HepG2 (cell line): ENCODE measurements around the gene ATN1. TPM values are rescaled to one million over a fixed set of nuclear protein-coding genes. Genes with fewer than 3 reads are reported as not detected.

Source experiments
- CENPT ChIP-seq: sonication (generic); formaldehyde crosslinking; IDR thresholded peaks from 2 replicates; pipeline ENCODE4 v1.8.0; 2022; ENCODE audit warnings: low read depth, mild to moderate bottlenecking, moderate library complexity, missing genetic modification reagents
- CHD2 ChIP-seq: IDR thresholded peaks from 2 replicates; pipeline ENCODE4 v1.6.1; 2011; ENCODE audit warnings: low read depth, low read length, improper control_type of control experiment
- FLYWCH1 ChIP-seq: sonication (generic); formaldehyde crosslinking; IDR thresholded peaks from 2 replicates; pipeline ENCODE4 v1.8.1; 2023; ENCODE audit warnings: mild to moderate bottlenecking, missing genetic modification reagents
- GPN1 ChIP-seq: sonication (generic); formaldehyde crosslinking; IDR thresholded peaks from 2 replicates; pipeline ENCODE4 v1.5.1; 2020; ENCODE audit warnings: missing genetic modification reagents, borderline replicate concordance
- GRHL1 ChIP-seq: sonication (generic); formaldehyde crosslinking; conservative IDR thresholded peaks from 2 replicates; pipeline ENCODE4 v1.8.0; 2022; ENCODE audit warnings: missing genetic modification reagents
- HMG20B ChIP-seq: conservative IDR thresholded peaks from 2 replicates; pipeline ENCODE4 v1.6.1; 2016; ENCODE audit warnings: missing genetic modification reagents, missing compliant biosample characterization
- KDM6A ChIP-seq: IDR thresholded peaks from 2 replicates; pipeline ENCODE4 v1.6.1; 2016; ENCODE audit warnings: low read depth
- MATR3 ChIP-seq: sonication (generic); formaldehyde crosslinking; IDR thresholded peaks from 2 replicates; pipeline ENCODE4 v1.4.0; 2020; ENCODE audit warnings: missing genetic modification reagents
- NFKB2 ChIP-seq: sonication (generic); formaldehyde crosslinking; IDR thresholded peaks from 2 replicates; pipeline ENCODE4 v1.4.0; 2020; ENCODE audit warnings: missing genetic modification reagents, borderline replicate concordance
- NR3C1 ChIP-seq: sonication (generic); formaldehyde crosslinking; IDR thresholded peaks from 2 replicates; pipeline ENCODE4 v1.4.0; 2020; ENCODE audit warnings: missing genetic modification reagents
- PAF1 ChIP-seq: IDR thresholded peaks from 2 replicates; pipeline ENCODE4 v1.6.1; 2016; ENCODE audit warnings: missing genetic modification reagents, missing compliant biosample characterization
- SRF ChIP-seq: IDR thresholded peaks from 2 replicates; pipeline ENCODE4 v1.6.1; 2011; ENCODE audit warnings: mild to moderate bottlenecking, low read depth, low read length, moderate library complexity
- SRSF4 ChIP-seq: fragments of 200-400 bp; formaldehyde crosslinking; IDR thresholded peaks from one replicate; pipeline ENCODE4 v1.6.1; 2018; ENCODE audit warnings: mild to moderate bottlenecking, low read depth, low read length, moderate library complexity; ENCODE audit not compliant: poor library complexity, severe bottlenecking
- TGIF2 ChIP-seq: IDR thresholded peaks from 2 replicates; pipeline ENCODE4 v1.6.1; 2016; ENCODE audit warnings: control low read depth, missing compliant biosample characterization
- UBTF ChIP-seq: sonication (generic); formaldehyde crosslinking; IDR thresholded peaks from 2 replicates; pipeline ENCODE4 v1.4.0; 2020; ENCODE audit warnings: mild to moderate bottlenecking, missing genetic modification reagents
- ZBTB21 ChIP-seq: sonication (generic); formaldehyde crosslinking; IDR thresholded peaks from 2 replicates; pipeline ENCODE4 v1.4.0; 2020; ENCODE audit warnings: missing genetic modification reagents
- ZNF224 ChIP-seq: sonication (generic); formaldehyde crosslinking; IDR thresholded peaks from 2 replicates; pipeline ENCODE4 v1.5.0; 2020; ENCODE audit warnings: mild to moderate bottlenecking, missing genetic modification reagents
- ZNF326 ChIP-seq: sonication (generic); formaldehyde crosslinking; IDR thresholded peaks from 2 replicates; pipeline ENCODE4 v1.4.0; 2020; ENCODE audit warnings: missing genetic modification reagents, borderline replicate concordance
- ZNF468 ChIP-seq: sonication (generic); formaldehyde crosslinking; IDR thresholded peaks from 2 replicates; pipeline ENCODE4 v1.8.0; 2022; ENCODE audit warnings: mild to moderate bottlenecking, moderate library complexity, missing genetic modification reagents
- ZNF549 ChIP-seq: sonication (generic); formaldehyde crosslinking; IDR thresholded peaks from 2 replicates; pipeline ENCODE4 v1.5.0; 2020; ENCODE audit warnings: missing genetic modification reagents
- ZNF558 ChIP-seq: sonication (generic); formaldehyde crosslinking; IDR thresholded peaks from 2 replicates; pipeline ENCODE4 v1.9.0; 2022; ENCODE audit warnings: mild to moderate bottlenecking, missing genetic modification reagents, borderline replicate concordance
- ZNF567 ChIP-seq: sonication (generic); formaldehyde crosslinking; IDR thresholded peaks from 2 replicates; pipeline ENCODE4 v1.8.1; 2023; ENCODE audit warnings: mild to moderate bottlenecking, missing genetic modification reagents, borderline replicate concordance
- ZNF615 ChIP-seq: sonication (generic); formaldehyde crosslinking; IDR thresholded peaks from 2 replicates; pipeline ENCODE4 v1.5.0; 2020; ENCODE audit warnings: mild to moderate bottlenecking, missing genetic modification reagents, borderline replicate concordance
- ZNF629 ChIP-seq: sonication (generic); formaldehyde crosslinking; conservative IDR thresholded peaks from 2 replicates; pipeline ENCODE4 v1.5.0; 2020; ENCODE audit warnings: missing genetic modification reagents
- ZNF678 ChIP-seq: sonication (generic); formaldehyde crosslinking; IDR thresholded peaks from 2 replicates; pipeline ENCODE4 v1.4.0; 2020; ENCODE audit warnings: mild to moderate bottlenecking, missing genetic modification reagents
- polyA plus RNA-seq, 8 experiments: library from polyadenylated mRNA; depleted of rRNA in 3 of 8; stranded (reverse) in 7 of 8; unstranded in 1 of 8; fragments of >200 nt; fragmentation: Illumina TruSeq in 4 of 8; extraction: Trizol in 4 of 8; gene quantifications; 2 replicates each; pipeline versions ENCODE4 v1.2.1 to v1.2.3, GENCODE V29; 2011 to 2016; ENCODE audit warnings: low read depth in 4 of 8, missing spikeins in 1 of 8, mixed read lengths in 1 of 8; ENCODE audit not compliant: insufficient read depth in 1 of 8
- total RNA-seq, 5 experiments: library from RNA; depleted of rRNA; stranded (reverse); fragments of >200 nt; fragmentation: Illumina TruSeq; extraction: Trizol; gene quantifications; 2 replicates each; pipeline ENCODE4 v1.2.3, GENCODE V29; 2016; ENCODE audit warnings: low read depth in 1 of 5

ATN1 gene
- total and polyA plus RNA-seq, 2 of the 13 experiments (the other 11 are each of a cell fraction or from before 2014, with no cell fraction given), result 2.1 to 8.6 TPM

- TF ChIP-seq TGIF2 (no peak), NFKB2 (CRISPR knock-in tag) (no peak), UBTF (CRISPR knock-in tag) (peak; percentile 67; the same call in 1 of the 2 replicates), ZNF549 (no peak), ZBTB21 (CRISPR knock-in tag) (peak; percentile 80), GPN1 (CRISPR knock-in tag) (no peak), SRSF4 (no peak), ZNF326 (CRISPR knock-in tag) (no peak), CHD2 (no peak; the same call in 1 of the 2 replicates), MATR3 (CRISPR knock-in tag) (no peak), ZNF615 (CRISPR knock-in tag) (no peak; the same call in 1 of the 2 replicates), ZNF468 (no peak), SRF (peak; percentile 64; the same call in 1 of the 2 replicates), PAF1 (CRISPR knock-in tag) (0 out of 2 replicates have a peak, but pooled peaks have one; percentile 59), ZNF629 (CRISPR knock-in tag) (0 out of 2 replicates have a peak, but pooled peaks have one; percentile 42), ZNF558 (CRISPR knock-in tag) (no peak), GRHL1 (CRISPR knock-in tag) (no peak), CENPT (CRISPR knock-in tag) (peak; percentile 5; the same call in 1 of the 2 replicates), FLYWCH1 (CRISPR knock-in tag) (peak; percentile 57; the same call in 1 of the 2 replicates), ZNF678 (peak; percentile 89; the same call in 1 of the 2 replicates), ZNF567 (no peak), NR3C1 (no peak), KDM6A (CRISPR knock-in tag) (no peak; the same call in 1 of the 2 replicates), HMG20B (CRISPR knock-in tag) (peak; percentile 82; the same call in 1 of the 2 replicates), ZNF224 (CRISPR knock-in tag) (peak; percentile 40; the same call in 1 of the 2 replicates)
Measured at GRCh38 chr12:6943722-6944380, 16.1 kb downstream of the ATN1 start, which contains the start of the genes C12orf57 and RNU7-1 (continued).
